ENCODE results near the gene ZNF438. TPM values are rescaled to one million over a fixed set of nuclear protein-coding genes. Genes with fewer than 3 reads are reported as not detected.

Gene ZNF438
- total RNA-seq, 1 donor from 2014 or later, result 2.4 TPM

GRCh38 chr10:30832749-30833627 is 198.7 kb downstream of the ZNF438 start:
- no peak overlapping the region for H3K27ac Mint-ChIP-seq
- intact Hi-C loops (cut with micrococcal nuclease), result no loop called here
- H3K36me3 Mint-ChIP-seq (ENCODE audit: low read depth), result no peaks in the 10 kb centered on the region
- no peak for DNase-seq (ENCODE audit: low spot score)
- no peaks in the 10 kb centered on the region for H3K4me1 Mint-ChIP-seq (ENCODE audit: low read depth)
- H3K27me3 Mint-ChIP-seq (ENCODE audit: insufficient read depth), result peaks cover 7% of the 10 kb centered on the region
- H3K9me3 Mint-ChIP-seq, result no peaks in the 10 kb centered on the region
- no peak overlapping the region for H3K4me3 Mint-ChIP-seq

GRCh38 chr10:30832001-30832748 is 199.5 kb downstream of the ZNF438 start:
- H3K36me3 Mint-ChIP-seq (ENCODE audit: low read depth), result no peaks in the 10 kb centered on the region
- H3K4me1 Mint-ChIP-seq (ENCODE audit: low read depth), result no peaks in the 10 kb centered on the region
- intact Hi-C loops (cut with micrococcal nuclease), result no loop called here
- no peak for DNase-seq (ENCODE audit: low spot score)
- peaks cover 7% of the 10 kb centered on the region for H3K27me3 Mint-ChIP-seq (ENCODE audit: insufficient read depth)
- H3K4me3 Mint-ChIP-seq, result no peak overlapping the region
- H3K27ac Mint-ChIP-seq, result no peak overlapping the region
- H3K9me3 Mint-ChIP-seq, result no peaks in the 10 kb centered on the region

GRCh38 chr10:30831426-30831825 is 200.2 kb downstream of the ZNF438 start:
- intact Hi-C loops (cut with micrococcal nuclease), result no loop called here
- H3K27me3 Mint-ChIP-seq (ENCODE audit: insufficient read depth), result peaks cover 7% of the 10 kb centered on the region
- no peaks in the 10 kb centered on the region for H3K4me1 Mint-ChIP-seq (ENCODE audit: low read depth)
- H3K4me3 Mint-ChIP-seq, result no peak overlapping the region
- no peak overlapping the region for H3K27ac Mint-ChIP-seq
- H3K36me3 Mint-ChIP-seq (ENCODE audit: low read depth), result no peaks in the 10 kb centered on the region
- no peak for DNase-seq (ENCODE audit: low spot score)
- no peaks in the 10 kb centered on the region for H3K9me3 Mint-ChIP-seq

- intact Hi-C loops (cut with micrococcal nuclease), result no loop called here
- H3K9me3 Mint-ChIP-seq, result no peaks in the 10 kb centered on the region
- no peak overlapping the region for H3K4me3 Mint-ChIP-seq
- H3K27me3 Mint-ChIP-seq (ENCODE audit: insufficient read depth), result peaks cover 7% of the 10 kb centered on the region
- no peaks in the 10 kb centered on the region for H3K4me1 Mint-ChIP-seq (ENCODE audit: low read depth)
- no peak for DNase-seq (ENCODE audit: low spot score)
- no peak overlapping the region for H3K27ac Mint-ChIP-seq
- no peaks in the 10 kb centered on the region for H3K36me3 Mint-ChIP-seq (ENCODE audit: low read depth)
These were observed 201.1 kb downstream of the ZNF438 start for GRCh38 chr10:30830315-30831230.

GRCh38 chr10:30829901-30830300 is 201.8 kb downstream of the ZNF438 start:
- H3K4me1 Mint-ChIP-seq (ENCODE audit: low read depth), result no peaks in the 10 kb centered on the region
- intact Hi-C loops (cut with micrococcal nuclease), result no loop called here
- H3K9me3 Mint-ChIP-seq, result no peaks in the 10 kb centered on the region

GRCh38 chr10:30828680-30829079 is 203.0 kb downstream of the ZNF438 start:
- intact Hi-C loops (cut with micrococcal nuclease), result no loop called here
- no peak overlapping the region for H3K4me3 Mint-ChIP-seq
- no peak for DNase-seq (ENCODE audit: low spot score)
- H3K9me3 Mint-ChIP-seq, result no peaks in the 10 kb centered on the region
- H3K27me3 Mint-ChIP-seq (ENCODE audit: insufficient read depth), result peaks cover 7% of the 10 kb centered on the region
- no peaks in the 10 kb centered on the region for H3K4me1 Mint-ChIP-seq (ENCODE audit: low read depth)
- H3K27ac Mint-ChIP-seq, result no peak overlapping the region
- H3K36me3 Mint-ChIP-seq (ENCODE audit: low read depth), result no peaks in the 10 kb centered on the region

More at GRCh38 chr10:30829901-30830300, 201.8 kb downstream of the ZNF438 start:
- Mint-ChIP-seq H3K27ac (no peak overlapping the region), H3K4me3 (no peak overlapping the region), H3K36me3 (ENCODE audit: low read depth) (no peaks in the 10 kb centered on the region), H3K27me3 (ENCODE audit: insufficient read depth) (peaks cover 7% of the 10 kb centered on the region)
- DNase-seq (ENCODE audit: low spot score), result no peak

GRCh38 chr10:30828164-30828563 is 203.5 kb downstream of the ZNF438 start:
- Mint-ChIP-seq H3K9me3 (no peaks in the 10 kb centered on the region), H3K36me3 (ENCODE audit: low read depth) (no peaks in the 10 kb centered on the region), H3K27ac (no peak overlapping the region), H3K4me1 (ENCODE audit: low read depth) (no peaks in the 10 kb centered on the region), H3K4me3 (no peak overlapping the region), H3K27me3 (ENCODE audit: insufficient read depth) (peaks cover 7% of the 10 kb centered on the region)
- no peak for DNase-seq (ENCODE audit: low spot score)
- intact Hi-C loops (cut with micrococcal nuclease), result no loop called here

GRCh38 chr10:30827531-30828120 is 204.0 kb downstream of the ZNF438 start:
- H3K27ac Mint-ChIP-seq, result no peak overlapping the region
- no peaks in the 10 kb centered on the region for H3K4me1 Mint-ChIP-seq (ENCODE audit: low read depth)
- intact Hi-C loops (cut with micrococcal nuclease), result no loop called here
- no peaks in the 10 kb centered on the region for H3K36me3 Mint-ChIP-seq (ENCODE audit: low read depth)
- no peak for DNase-seq (ENCODE audit: low spot score)
- no peak overlapping the region for H3K4me3 Mint-ChIP-seq
- H3K9me3 Mint-ChIP-seq, result no peaks in the 10 kb centered on the region
- H3K27me3 Mint-ChIP-seq (ENCODE audit: insufficient read depth), result peaks cover 3% of the 10 kb centered on the region

- Mint-ChIP-seq H3K36me3 (ENCODE audit: low read depth) (no peaks in the 10 kb centered on the region), H3K4me1 (ENCODE audit: low read depth) (no peaks in the 10 kb centered on the region), H3K9me3 (no peaks in the 10 kb centered on the region), H3K27me3 (ENCODE audit: insufficient read depth) (peaks cover 3% of the 10 kb centered on the region), H3K4me3 (no peak overlapping the region), H3K27ac (no peak overlapping the region)
- no peak for DNase-seq (ENCODE audit: low spot score)
- intact Hi-C loops (cut with micrococcal nuclease), result no loop called here
These were observed 205.0 kb downstream of the ZNF438 start for GRCh38 chr10:30826679-30827078.

- Mint-ChIP-seq H3K4me3 (no peak overlapping the region), H3K9me3 (no peaks in the 10 kb centered on the region), H3K27ac (no peak overlapping the region), H3K27me3 (ENCODE audit: insufficient read depth) (no peaks in the 10 kb centered on the region), H3K4me1 (ENCODE audit: low read depth) (no peaks in the 10 kb centered on the region), H3K36me3 (ENCODE audit: low read depth) (no peaks in the 10 kb centered on the region)
- intact Hi-C loops (cut with micrococcal nuclease), result no loop called here
- no peak for DNase-seq (ENCODE audit: low spot score)
These were observed 206.2 kb downstream of the ZNF438 start for GRCh38 chr10:30825495-30825894.

- intact Hi-C loops (cut with micrococcal nuclease), result no loop called here
- Mint-ChIP-seq H3K4me1 (ENCODE audit: low read depth) (no peaks in the 10 kb centered on the region), H3K27ac (no peak overlapping the region), H3K9me3 (no peaks in the 10 kb centered on the region), H3K27me3 (ENCODE audit: insufficient read depth) (no peaks in the 10 kb centered on the region), H3K4me3 (no peak overlapping the region), H3K36me3 (ENCODE audit: low read depth) (no peaks in the 10 kb centered on the region)
- DNase-seq (ENCODE audit: low spot score), result no peak
These were observed 206.6 kb downstream of the ZNF438 start for GRCh38 chr10:30825022-30825421.

- no peaks in the 10 kb centered on the region for H3K9me3 Mint-ChIP-seq
- H3K4me1 Mint-ChIP-seq (ENCODE audit: low read depth), result no peaks in the 10 kb centered on the region
- no peak overlapping the region for H3K27ac Mint-ChIP-seq
- no peak overlapping the region for H3K4me3 Mint-ChIP-seq
- H3K36me3 Mint-ChIP-seq (ENCODE audit: low read depth), result no peaks in the 10 kb centered on the region
- DNase-seq (ENCODE audit: low spot score), result no peak
- no peaks in the 10 kb centered on the region for H3K27me3 Mint-ChIP-seq (ENCODE audit: insufficient read depth)
- intact Hi-C loops (cut with micrococcal nuclease), result no loop called here
These were observed 208.0 kb downstream of the ZNF438 start for GRCh38 chr10:30823651-30824050.

Data from activated T-helper 1 cell treated with anti-CD3 and anti-CD28 coated beads, Interleukin-12 subunit alpha, Interleukin-12 subunit beta, Interleukin-2, Interleukin-4 antibody, amounts not matched to agents 30 ng/mL and 10 ng/mL and 1 ng/mL, durations not matched to agents 14 hours and 24 hours and 36 hours (primary cell).